K562 (cell line): ENCODE results near the gene SLC17A2. TPM values are rescaled to one million over a fixed set of nuclear protein-coding genes. Genes with fewer than 3 reads are reported as not detected.

ENCODE experiments used
- ATAC-seq: fragments of 200-7000 bp; cut with Tn5 transposase; 3 replicates; pipeline ENCODE4 v1.9.1; 2020; ENCODE audit warnings: moderate library complexity
- BruUV-seq: library from RNA; stranded (reverse); fragments of 400-500 nt; replicated peaks from 2 replicates; lab custom pipeline; 2021; lab: Mats Ljungman, UMichigan
- CTCF ChIA-PET: fragments of 300-600 bp; formaldehyde crosslinking; extraction: SDS; loops from one replicate; lab custom pipeline; 2021; ENCODE audit warnings: low intra/inter-chr PET ratio; lab: Yijun Ruan, JAX
- POLR2A ChIA-PET: fragments of 300-600, 350-650 bp; sonication (Branson Sonifier 250); formaldehyde crosslinking; extraction: SDS; loops from one replicate; lab custom pipeline; 2021; ENCODE audit warnings: antibody characterized with exemption, inconsistent platforms; lab: Yijun Ruan, JAX
- DNase-seq, 4 experiments: peaks; one replicate each; pipeline versions ENCODE4 v3.0.0 to v3.0.0-alpha.2; 2011 to 2018; ENCODE audit warnings: low spot score in 3 of 4, mixed read lengths in 3 of 4; ENCODE audit errors: extremely low read depth in 1 of 4
- FAIRE-seq: peaks from 2 replicates; lab custom pipeline; 2011; peaks lifted over from hg19 to GRCh38; lab: Jason Lieb, UNC
- H2AFZ ChIP-seq: 2 replicates; pipeline ENCODE4 v1.6.0; 2011; ENCODE audit warnings: low read depth, low read length, control low read depth, inconsistent platforms
- H3K27ac ChIP-seq: fragments of 200-600 bp; 3 replicates; pipeline ENCODE4 v1.8.0; 2011; ENCODE audit warnings: low read depth, mild to moderate bottlenecking, control low read depth, inconsistent platforms, low read length, moderate library complexity, mixed read lengths; ENCODE audit errors: extremely low read depth
- H3K27me3 ChIP-seq, 2 experiments: fragments of 300-600 bp in 1 of 2; 2 replicates in 1 of 2; 3 replicates in 1 of 2; pipeline versions ENCODE4 v1.6.0 to v1.8.0; 2011; ENCODE audit warnings: inconsistent platforms in 2 of 2, low read length in 2 of 2, mild to moderate bottlenecking in 1 of 2, mixed read lengths in 1 of 2, moderate library complexity in 1 of 2; ENCODE audit not compliant: control insufficient read depth in 2 of 2, insufficient read depth in 2 of 2
- H3K36me3 ChIP-seq: fragments of 300-600 bp; 3 replicates; pipeline ENCODE4 v1.8.0; 2011; ENCODE audit warnings: mild to moderate bottlenecking, low read length, inconsistent platforms; ENCODE audit not compliant: control insufficient read depth, insufficient read depth
- H3K4me1 ChIP-seq, 2 experiments: fragments of 200-600 bp in 1 of 2; replicated peaks in 1 of 2; 2 replicates in 1 of 2; 3 replicates in 1 of 2; pipeline versions ENCODE4 v1.5.1 to v1.8.0; 2011; ENCODE audit warnings: inconsistent platforms in 2 of 2, low read length in 2 of 2, mild to moderate bottlenecking in 1 of 2, mixed read lengths in 1 of 2, moderate library complexity in 1 of 2; ENCODE audit not compliant: control insufficient read depth in 2 of 2, insufficient read depth in 2 of 2
- H3K4me2 ChIP-seq: 2 replicates; pipeline ENCODE4 v1.6.1; 2011; ENCODE audit warnings: low read length, control low read depth, inconsistent platforms, mixed read lengths; ENCODE audit not compliant: insufficient read depth
- H3K4me3 ChIP-seq: fragments of 200-600 bp; sonication (generic), shearing (Covaris generic); 2 replicates; pipeline ENCODE4 v1.5.1; 2016; ENCODE audit warnings: control low read depth, inconsistent platforms
- H3K79me2 ChIP-seq: fragments of 200-600 bp; 3 replicates; pipeline ENCODE4 v1.8.0; 2011; ENCODE audit warnings: low read length, inconsistent platforms; ENCODE audit not compliant: control insufficient read depth, insufficient read depth
- H3K9ac ChIP-seq, 2 experiments: 2 replicates each; pipeline versions ENCODE4 v1.6.0 to v1.6.1; 2011; ENCODE audit warnings: low read depth in 2 of 2, low read length in 2 of 2, control low read depth in 1 of 2, inconsistent platforms in 1 of 2, mild to moderate bottlenecking in 1 of 2, mixed read lengths in 1 of 2; ENCODE audit not compliant: insufficient read depth in 1 of 2
- H3K9me1 ChIP-seq: one replicate; pipeline ENCODE4 v1.6.0; 2011; ENCODE audit warnings: inconsistent platforms, mild to moderate bottlenecking, low read length, moderate library complexity; ENCODE audit not compliant: control insufficient read depth, insufficient read depth
- H3K9me3 ChIP-seq: replicated peaks from 2 replicates; pipeline ENCODE4 v1.5.1; 2011; ENCODE audit warnings: low read depth, low read length, inconsistent platforms; ENCODE audit not compliant: control insufficient read depth, insufficient read depth
- H4K20me1 ChIP-seq: replicated peaks from 2 replicates; pipeline ENCODE4 v1.6.1; 2011; ENCODE audit warnings: low read length, inconsistent platforms, mixed read lengths; ENCODE audit not compliant: control insufficient read depth, insufficient read depth
- DPF2 ChIP-seq: fragments of 450-650 bp; IDR thresholded peaks from 2 replicates; pipeline ENCODE4 v1.6.1; 2016
- FOXK1 ChIP-seq: sonication (generic); formaldehyde crosslinking; IDR thresholded peaks from 2 replicates; pipeline ENCODE4 v1.8.0; 2022; ENCODE audit warnings: missing genetic modification reagents, mild to moderate bottlenecking, borderline replicate concordance
- NFRKB ChIP-seq: fragments of 450-650 bp; IDR thresholded peaks from 2 replicates; pipeline ENCODE4 v1.6.1; 2016; ENCODE audit warnings: low read depth
- NR2C2 ChIP-seq, 2 experiments: fragments of 200-800 bp in 1 of 2; sonication (Bioruptor generic) in 1 of 2; sonication (generic) in 1 of 2; formaldehyde crosslinking in 1 of 2; IDR thresholded peaks; 2 replicates each; pipeline versions ENCODE4 v1.6.1 to v1.8.0; 2016 to 2022; ENCODE audit warnings: mild to moderate bottlenecking in 1 of 2, missing compliant biosample characterization in 1 of 2, missing genetic modification characterization in 1 of 2, missing genetic modification reagents in 1 of 2
- NR2F6 ChIP-seq: fragments of 450-650 bp; formaldehyde crosslinking; IDR thresholded peaks from 2 replicates; pipeline ENCODE4 v1.4.0; 2020; ENCODE audit warnings: mild to moderate bottlenecking
- PRMT5 ChIP-seq: sonication (generic); formaldehyde crosslinking; IDR thresholded peaks from 2 replicates; pipeline ENCODE4 v1.5.0; 2020; ENCODE audit warnings: missing genetic modification reagents
- SNIP1 ChIP-seq: fragments of 450-650 bp; IDR thresholded peaks from 2 replicates; pipeline ENCODE4 v1.7.1; 2017; ENCODE audit warnings: low read depth, mild to moderate bottlenecking
- TGIF2 ChIP-seq: sonication (generic); formaldehyde crosslinking; IDR thresholded peaks from 2 replicates; pipeline ENCODE4 v1.8.1; 2022; ENCODE audit warnings: mild to moderate bottlenecking, missing genetic modification reagents, moderate library complexity
- ZNF197 ChIP-seq: fragments of 200-800 bp; sonication (Bioruptor generic); IDR thresholded peaks from 2 replicates; pipeline ENCODE4 v1.6.1; 2016; ENCODE audit warnings: low read depth, missing genetic modification characterization, missing compliant biosample characterization
- ZNF354B ChIP-seq: fragments of 250-450 bp; sonication (Bioruptor Pico); IDR thresholded peaks from 2 replicates; pipeline ENCODE4 v1.4.0; 2020
- ZNF561 ChIP-seq: fragments of 450-650 bp; formaldehyde crosslinking; conservative IDR thresholded peaks from 2 replicates; pipeline ENCODE4 v1.4.0; 2020; ENCODE audit warnings: mild to moderate bottlenecking, moderate library complexity
- WGBS: fragments of 100-300 bp; shearing (Covaris generic); methylation state at CpG from one replicate; pipeline ENCODE4 v1.1.6; 2016; ENCODE audit warnings: low coverage, mixed read lengths; ENCODE audit not compliant: insufficient coverage; ENCODE audit errors: missing lambda C conversion rate; 5-methylcytosine and 5-hydroxymethylcytosine counted together
- in situ Hi-C: fragments of 300-500 bp; cut with MboI; formaldehyde crosslinking; loops from 4 replicates; pipeline ENCODE4 v1.15.0; 2018; ENCODE audit warnings: inconsistent platforms, mixed read lengths
- intact Hi-C: fragments of 100-400 bp; cut with micrococcal nuclease; formaldehyde crosslinking; loops from 2 replicates; pipeline ENCODE4 v1.14.2; 2022
- polyA plus RNA-seq, 8 experiments: library from polyadenylated mRNA; depleted of rRNA in 4 of 8; stranded (reverse) in 5 of 8; unstranded in 3 of 8; fragments of >200 nt; fragmentation: Nextera tagmentation in 2 of 8; fragmentation: Illumina TruSeq in 1 of 8; extraction: Ambion mirVana in 2 of 8; extraction: Trizol in 1 of 8; gene quantifications; 2 replicates each; pipeline versions ENCODE4 v1.2.1 to v1.2.3, GENCODE V29; 2011 to 2014; ENCODE audit warnings: inconsistent platforms in 1 of 8, missing spikeins in 1 of 8
- total RNA-seq, 7 experiments: library from RNA; depleted of rRNA in 6 of 7; stranded (reverse); fragments of >200 nt in 6 of 7; fragmentation: Illumina TruSeq in 2 of 7; extraction: Trizol in 2 of 7; gene quantifications; 2 replicates each; pipeline versions ENCODE4 v1.2.1 to v1.2.3, GENCODE V29; 2011 to 2021; ENCODE audit warnings: low replicate concordance in 1 of 7
- TF ChIP-seq, protein P1 (sequence below): sonication (generic); formaldehyde crosslinking; IDR thresholded peaks from 2 replicates; pipeline ENCODE4 v1.8.0; 2022; ENCODE audit warnings: missing genetic modification reagents, mild to moderate bottlenecking, borderline replicate concordance
- TF ChIP-seq, protein P2 (sequence below): fragments of 450-650 bp; conservative IDR thresholded peaks from 2 replicates; pipeline ENCODE4 v1.6.1; 2016; ENCODE audit warnings: missing genetic modification characterization, low read depth, mild to moderate bottlenecking, control low read depth, missing compliant biosample characterization

Gene SLC17A2
- total and polyA plus RNA-seq, 9 of the 15 experiments (the other 6 are each of a cell fraction or from before 2014, with no cell fraction given): not detected

DNA sequence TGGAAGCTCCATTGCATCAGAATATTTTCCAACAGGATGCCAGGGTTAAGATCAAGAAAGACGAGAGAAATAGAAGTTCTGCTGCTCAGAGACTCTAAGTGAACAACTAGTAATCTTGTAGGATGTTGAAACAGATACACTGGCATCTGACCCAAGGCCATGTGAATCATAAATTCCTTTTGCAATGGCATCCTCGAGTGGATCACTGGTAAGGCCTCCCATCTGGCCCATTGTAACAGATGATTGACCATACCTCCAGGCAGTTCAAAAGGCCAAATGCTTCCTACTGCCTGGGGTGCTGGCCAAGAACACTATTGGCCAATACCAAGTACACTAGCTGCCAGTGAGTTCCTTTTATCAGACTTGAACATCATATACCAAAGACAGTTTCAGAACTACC, 46.5 kb downstream of the SLC17A2 start:
- ChIA-PET POLR2A (no interaction called here), CTCF (no interaction called here)
- peaks cover 0 to 5% of the 10 kb centered on the region in 2 experiments; a peak in 1 of 5 replicates for H3K4me1 ChIP-seq
- H3K27me3 ChIP-seq: no peaks in the 10 kb centered on the region
- no peak for ATAC-seq
- intact Hi-C loops: no loop called here
- H3K9me3 ChIP-seq: no peaks in the 10 kb centered on the region
- H3K79me2 ChIP-seq: no peaks in the 10 kb centered on the region
- no peak overlapping the region for H3K4me2 ChIP-seq
- H4K20me1 ChIP-seq: no peaks in the 10 kb centered on the region
- H2AFZ ChIP-seq: no peak overlapping the region
- H3K4me3 ChIP-seq: no peak overlapping the region
- no peak for FAIRE-seq
- DNase-seq: no peak
- WGBS: 3% methylated on average over 2 of the region's 2 CpGs
- TF ChIP-seq PRMT5 (CRISPR knock-in tag) (no peak), NFRKB (no peak), ZNF197 (CRISPR knock-in tag) (no peak)
- in situ Hi-C loops: no loop called here
- no TSS peak for BruUV-seq
- H3K9ac ChIP-seq: no peak overlapping the region
- no peaks in the 10 kb centered on the region for H3K9me1 ChIP-seq
- no peak overlapping the region for H3K27ac ChIP-seq
- H3K36me3 ChIP-seq: no peaks in the 10 kb centered on the region

DNA sequence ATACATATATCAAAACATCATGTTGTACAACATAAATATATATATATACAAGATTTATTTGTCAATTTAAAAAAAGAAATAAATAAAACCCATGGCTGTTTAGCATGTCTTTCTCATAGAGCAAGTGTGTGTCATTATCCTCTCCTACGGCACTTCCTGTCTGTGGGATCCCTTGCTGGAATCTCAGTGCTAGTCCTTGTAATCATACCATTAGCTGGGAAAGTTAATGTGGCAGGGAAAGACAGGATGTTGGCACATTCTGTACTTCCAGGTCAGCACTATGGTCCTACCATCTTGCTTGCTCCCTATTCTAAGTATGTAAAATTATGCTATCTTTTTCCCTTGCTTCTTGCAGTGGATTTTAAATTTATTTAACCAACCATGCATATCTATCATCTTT, 47.0 kb downstream of the SLC17A2 start:
- Histone ChIP-seq H3K9me1 (no peaks in the 10 kb centered on the region), H2AFZ (no peak overlapping the region), H3K36me3 (no peaks in the 10 kb centered on the region), H3K9ac (no peak overlapping the region), H3K4me1 (peaks cover 0 to 5% of the 10 kb centered on the region in 2 experiments; a peak in 1 of 5 replicates), H3K9me3 (no peaks in the 10 kb centered on the region), H3K27ac (no peak overlapping the region), H3K4me3 (no peak overlapping the region), H3K27me3 (no peaks in the 10 kb centered on the region), H4K20me1 (no peaks in the 10 kb centered on the region), H3K4me2 (no peak overlapping the region), H3K79me2 (no peaks in the 10 kb centered on the region)
- POLR2A ChIA-PET: no interaction called here
- CTCF ChIA-PET: no interaction called here
- 50% methylated on average over 1 of the region's 1 CpG for WGBS
- no TSS peak for BruUV-seq
- ATAC-seq (no peak), DNase-seq (no peak), FAIRE-seq (no peak)
- intact Hi-C loops (no loop called here), in situ Hi-C loops (no loop called here)
- TF ChIP-seq DPF2: no peak
- TF ChIP-seq, protein P1, sequence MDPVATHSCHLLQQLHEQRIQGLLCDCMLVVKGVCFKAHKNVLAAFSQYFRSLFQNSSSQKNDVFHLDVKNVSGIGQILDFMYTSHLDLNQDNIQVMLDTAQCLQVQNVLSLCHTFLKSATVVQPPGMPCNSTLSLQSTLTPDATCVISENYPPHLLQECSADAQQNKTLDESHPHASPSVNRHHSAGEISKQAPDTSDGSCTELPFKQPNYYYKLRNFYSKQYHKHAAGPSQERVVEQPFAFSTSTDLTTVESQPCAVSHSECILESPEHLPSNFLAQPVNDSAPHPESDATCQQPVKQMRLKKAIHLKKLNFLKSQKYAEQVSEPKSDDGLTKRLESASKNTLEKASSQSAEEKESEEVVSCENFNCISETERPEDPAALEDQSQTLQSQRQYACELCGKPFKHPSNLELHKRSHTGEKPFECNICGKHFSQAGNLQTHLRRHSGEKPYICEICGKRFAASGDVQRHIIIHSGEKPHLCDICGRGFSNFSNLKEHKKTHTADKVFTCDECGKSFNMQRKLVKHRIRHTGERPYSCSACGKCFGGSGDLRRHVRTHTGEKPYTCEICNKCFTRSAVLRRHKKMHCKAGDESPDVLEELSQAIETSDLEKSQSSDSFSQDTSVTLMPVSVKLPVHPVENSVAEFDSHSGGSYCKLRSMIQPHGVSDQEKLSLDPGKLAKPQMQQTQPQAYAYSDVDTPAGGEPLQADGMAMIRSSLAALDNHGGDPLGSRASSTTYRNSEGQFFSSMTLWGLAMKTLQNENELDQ (CRISPR knock-in tag): no peak
- TF ChIP-seq ZNF354B: no peak
- TF ChIP-seq, protein P2, sequence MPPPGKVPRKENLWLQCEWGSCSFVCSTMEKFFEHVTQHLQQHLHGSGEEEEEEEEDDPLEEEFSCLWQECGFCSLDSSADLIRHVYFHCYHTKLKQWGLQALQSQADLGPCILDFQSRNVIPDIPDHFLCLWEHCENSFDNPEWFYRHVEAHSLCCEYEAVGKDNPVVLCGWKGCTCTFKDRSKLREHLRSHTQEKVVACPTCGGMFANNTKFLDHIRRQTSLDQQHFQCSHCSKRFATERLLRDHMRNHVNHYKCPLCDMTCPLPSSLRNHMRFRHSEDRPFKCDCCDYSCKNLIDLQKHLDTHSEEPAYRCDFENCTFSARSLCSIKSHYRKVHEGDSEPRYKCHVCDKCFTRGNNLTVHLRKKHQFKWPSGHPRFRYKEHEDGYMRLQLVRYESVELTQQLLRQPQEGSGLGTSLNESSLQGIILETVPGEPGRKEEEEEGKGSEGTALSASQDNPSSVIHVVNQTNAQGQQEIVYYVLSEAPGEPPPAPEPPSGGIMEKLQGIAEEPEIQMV: no peak
- TF ChIP-seq SNIP1: no peak
- no peak for TF ChIP-seq TGIF2 (CRISPR knock-in tag)
- no peak for TF ChIP-seq NR2C2 (CRISPR knock-in tag; IDR thresholded peaks at IDR 0.05)
- no peak for TF ChIP-seq NR2C2 (tag; IDR thresholded peaks at IDR 0.05)
- TF ChIP-seq NR2F6 (CRISPR knock-in tag): no peak
- no peak for TF ChIP-seq FOXK1 (CRISPR knock-in tag)
- no peak for TF ChIP-seq ZNF561 (CRISPR knock-in tag)
